A172 (cell line): ENCODE data around the gene F8. TPM values are rescaled to one million over a fixed set of nuclear protein-coding genes. Genes with fewer than 3 reads are reported as not detected.
A peak's percentile ranks its signal among the peaks of the same experiment; 100 is the strongest.

Experiments used
- DNase-seq: peaks from one replicate; pipeline ENCODE4 v3.0.0-alpha.2; 2015; ENCODE audit warnings: low spot score
- total RNA-seq: library from RNA; depleted of rRNA; stranded (reverse); fragments of >200 nt; shearing (Covaris generic); gene quantifications from 2 replicates; pipeline ENCODE4 v1.2.3, GENCODE V29; 2014; rRNA removed

F8 gene
- total RNA-seq = 18.4 and 19.9 TPM in 2 replicates

- DNase-seq = no peak
These were observed at the start of gene F8 for GRCh38 chrX:155022585-155022984. F8 (minus strand) TSS chrX:155022723; CDS start chrX:155022552, 171 bp downstream.

DNA sequence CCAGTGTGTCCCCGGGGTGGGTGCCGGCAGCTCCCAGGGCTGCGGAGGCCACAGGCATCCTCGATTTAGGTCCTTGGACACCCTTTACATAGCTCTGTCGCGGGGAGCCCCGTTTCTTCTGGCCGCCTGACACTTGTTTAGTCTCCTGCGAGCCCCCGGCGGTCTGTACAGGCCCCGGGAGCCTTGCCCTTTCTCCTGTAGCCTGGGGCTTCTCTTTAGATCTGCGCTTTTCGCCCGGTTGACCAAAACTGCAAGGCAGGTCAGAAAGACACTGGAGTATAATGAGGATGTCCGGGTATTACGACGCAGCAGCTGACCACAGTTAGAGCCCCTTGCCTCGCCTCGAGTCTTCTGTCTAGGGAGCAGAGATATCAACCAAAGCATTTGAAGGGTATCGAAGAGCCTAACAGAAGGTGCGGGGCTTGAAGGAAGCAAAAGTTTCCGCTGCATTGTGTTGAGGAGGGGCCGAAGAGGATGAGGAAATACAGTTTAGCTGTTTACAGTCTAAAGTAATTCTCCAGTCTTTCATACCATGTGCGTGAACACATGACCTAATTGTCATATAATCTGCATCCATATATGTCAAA, 49.3 kb upstream of the F8 start:
- peak; percentile 3 for DNase-seq

GRCh38 chrX:155070975-155071693, 48.6 kb upstream of the F8 start, which contains the start of the genes BRCC3, CMC4 and MTCP1:
BRCC3 (plus strand) TSS chrX:155071508; CDS start chrX:155071528, 20 bp downstream.
CMC4 (minus strand) TSS chrX:155071136; CDS start chrX:155064023, 7,113 bp downstream.
MTCP1 (minus strand) TSS chrX:155071136; CDS start chrX:155066010, 5,126 bp downstream.
- DNase-seq = peak; percentile 71

GRCh38 chrX:155070663-155070974, 48.1 kb upstream of the F8 start:
- peak; percentile 3 for DNase-seq

- peak; percentile 6 for DNase-seq
These were observed 47.5 kb upstream of the F8 start for GRCh38 chrX:155070038-155070437.

- no peak for DNase-seq
These were observed 46.9 kb upstream of the F8 start for GRCh38 chrX:155069414-155069813.

GRCh38 chrX:155068165-155068564, 45.6 kb upstream of the F8 start:
- peak; percentile 91 for DNase-seq

DNA sequence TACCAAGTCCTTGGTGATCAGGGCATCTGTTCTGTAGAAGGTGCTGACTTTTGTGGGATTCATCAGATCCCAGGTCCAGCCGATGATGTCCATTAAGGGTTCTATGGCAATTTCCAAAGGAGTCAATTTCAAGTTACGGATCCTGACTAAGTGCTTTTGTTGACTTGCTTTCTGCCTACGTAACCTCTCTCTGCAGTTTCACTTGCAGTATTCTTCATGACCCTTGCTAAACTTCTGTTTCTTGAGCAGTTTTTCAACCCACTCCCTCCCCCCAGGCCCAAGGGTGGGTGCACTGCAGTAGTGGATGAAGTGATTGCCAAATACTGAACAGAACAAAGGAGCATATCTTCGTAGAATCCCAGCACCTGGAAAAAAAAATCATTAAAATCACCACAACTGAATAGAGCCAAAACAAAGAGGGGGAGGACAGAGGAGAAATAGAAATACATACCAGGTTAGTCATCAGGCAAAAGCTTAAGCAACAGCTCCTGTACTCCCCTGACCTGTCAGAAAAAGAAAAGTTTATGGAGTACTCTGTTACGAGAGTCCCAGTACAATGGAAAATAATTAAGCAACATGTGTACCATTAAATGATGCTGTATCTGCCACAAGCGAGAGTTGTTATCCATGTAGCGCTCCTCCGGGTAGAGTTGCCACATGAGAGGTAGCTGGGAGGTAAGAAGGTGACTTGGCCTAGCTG, 42.7 kb upstream of the F8 start:
- peak; percentile 78 for DNase-seq

GRCh38 chrX:155061760-155062159, 39.2 kb upstream of the F8 start:
- DNase-seq = no peak

DNA sequence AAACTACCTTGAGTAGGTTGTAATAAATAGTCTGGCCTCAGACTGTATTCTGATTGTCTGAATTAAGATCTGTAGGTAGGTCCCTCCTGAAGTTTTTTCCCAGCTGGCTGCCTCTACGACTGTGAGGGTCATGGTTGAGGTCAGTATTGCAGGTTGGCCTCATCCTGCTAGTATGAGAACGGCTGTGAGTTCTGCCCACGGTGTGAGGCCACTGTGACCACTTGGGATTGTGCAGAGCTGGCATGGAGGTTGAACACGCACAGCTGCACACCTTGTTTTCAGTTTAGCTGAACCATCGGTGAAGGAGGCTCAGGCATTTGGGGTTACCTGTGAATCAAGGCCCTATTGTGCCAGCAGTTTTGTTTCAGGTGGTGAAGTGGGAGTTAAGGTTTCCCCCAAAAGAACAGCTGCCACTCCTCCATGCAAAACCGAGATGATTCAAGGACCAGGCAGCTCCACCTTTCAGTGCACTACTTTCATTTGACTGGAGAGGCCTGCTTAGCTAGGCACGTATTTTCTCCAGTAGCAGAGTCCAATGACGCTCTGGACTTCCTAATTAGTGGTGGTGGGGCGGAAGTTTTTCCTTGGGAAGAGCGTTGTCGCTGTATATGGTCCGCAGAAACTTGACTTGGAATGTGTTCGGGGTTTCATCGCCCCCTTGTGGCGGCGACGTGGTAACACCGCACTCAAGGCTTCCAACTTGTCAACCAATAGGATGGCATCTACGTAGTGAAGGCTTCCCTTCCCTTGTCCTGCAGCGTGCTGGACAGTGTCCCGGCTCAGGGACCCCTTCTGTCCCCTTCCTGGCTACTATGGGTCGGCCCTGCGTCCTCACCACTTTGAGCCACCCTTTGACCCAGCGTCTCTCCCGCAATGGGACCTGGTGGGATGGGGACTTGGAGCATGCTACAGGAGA, 34.6 kb upstream of the F8 start:
- peak; percentile 80 for DNase-seq

GRCh38 chrX:155056471-155056870, 33.9 kb upstream of the F8 start:
- DNase-seq = no peak

DNA sequence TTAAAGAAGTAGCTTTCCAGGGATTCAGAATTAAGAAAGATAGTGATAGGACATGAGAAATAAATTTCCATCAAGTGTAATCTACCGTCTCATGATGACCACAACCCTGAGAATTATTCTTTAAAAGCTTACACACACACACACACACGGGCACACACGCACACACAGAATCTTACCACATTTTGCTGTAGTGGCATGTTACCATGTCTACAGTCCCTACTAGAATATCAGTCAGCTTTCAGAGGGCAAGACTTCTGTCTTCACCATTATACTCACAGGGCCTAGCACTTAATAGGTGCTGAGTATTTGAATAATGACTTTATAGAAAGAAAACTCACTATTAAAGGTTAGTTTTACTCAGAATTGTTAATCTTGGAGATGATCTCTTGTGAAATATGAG, 33.0 kb upstream of the F8 start:
- DNase-seq = no peak

GRCh38 chrX:155054255-155054654, 31.7 kb upstream of the F8 start:
- no peak for DNase-seq

- no peak for DNase-seq
These were observed 31.1 kb upstream of the F8 start for GRCh38 chrX:155053656-155054055.

- DNase-seq = no peak
These were observed 30.4 kb upstream of the F8 start for GRCh38 chrX:155052738-155053498.

- peak; percentile 46 for DNase-seq
These were observed 26.6 kb upstream of the F8 start for GRCh38 chrX:155048977-155049619.

DNA sequence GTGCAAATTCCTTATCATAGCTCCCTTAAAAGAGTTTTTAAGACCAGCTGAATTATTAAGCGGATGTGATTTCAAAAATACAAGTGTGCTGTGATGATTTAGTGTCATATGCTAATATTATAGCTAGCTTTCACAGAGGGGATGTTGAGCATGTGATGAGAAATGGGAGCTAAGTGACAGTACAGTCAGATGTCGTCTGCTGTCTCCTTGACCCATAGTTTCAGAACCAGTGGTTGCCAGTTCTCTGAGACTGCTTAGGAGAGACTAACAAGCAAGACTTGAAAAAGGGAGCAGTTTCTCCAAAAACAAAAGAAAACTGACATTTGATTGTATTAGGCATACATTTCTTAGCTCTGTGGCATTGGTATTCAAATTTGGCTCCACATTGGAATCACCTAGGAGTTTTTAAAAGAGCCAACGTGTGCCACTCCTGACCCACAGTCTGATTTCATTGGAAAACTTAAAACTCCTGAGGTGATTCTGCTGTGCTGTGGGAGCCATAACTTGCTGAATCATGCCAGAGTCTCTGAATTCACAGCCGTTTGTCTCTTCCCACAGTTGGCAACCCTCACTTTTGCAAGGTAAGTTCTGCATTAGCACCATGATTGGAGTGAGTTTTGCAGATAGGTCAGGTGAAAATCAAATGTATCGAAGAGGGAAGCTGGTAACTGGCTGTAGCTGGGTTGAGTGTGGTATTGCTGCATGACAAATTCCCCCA, 24.4 kb upstream of the F8 start:
- DNase-seq = no peak

DNA sequence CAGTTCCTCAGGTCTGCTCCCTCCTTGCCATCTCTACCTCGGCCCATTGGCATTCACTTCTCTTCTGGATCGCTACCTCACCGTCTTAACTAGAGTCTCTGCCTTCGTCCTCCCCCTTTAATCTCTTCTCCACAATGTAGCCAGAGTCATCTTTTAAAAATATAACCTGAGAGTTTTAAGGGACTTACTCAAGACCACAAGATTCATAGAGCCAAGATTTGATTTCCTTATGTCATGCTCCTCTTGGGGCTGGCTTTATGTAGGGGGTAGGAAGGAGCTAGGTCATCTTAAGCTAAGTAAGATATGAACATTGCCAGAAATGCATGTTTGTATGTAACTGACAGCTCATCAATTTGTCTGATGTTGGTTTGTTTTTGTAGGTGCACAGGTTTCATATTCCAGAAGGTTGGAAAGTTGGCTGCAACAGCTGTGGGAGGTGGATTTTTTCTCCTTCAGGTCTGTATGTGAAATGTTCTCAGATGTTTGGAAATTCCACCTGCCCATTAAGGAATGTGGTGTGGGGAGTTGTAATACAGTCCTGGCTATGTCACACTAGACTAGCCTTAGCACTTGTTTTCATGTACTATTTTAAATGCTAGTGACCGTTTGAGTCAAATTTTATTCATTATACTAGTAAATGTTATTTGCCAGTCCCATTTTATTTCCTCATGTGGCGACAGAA, 23.7 kb upstream of the F8 start:
- DNase-seq = no peak

DNA sequence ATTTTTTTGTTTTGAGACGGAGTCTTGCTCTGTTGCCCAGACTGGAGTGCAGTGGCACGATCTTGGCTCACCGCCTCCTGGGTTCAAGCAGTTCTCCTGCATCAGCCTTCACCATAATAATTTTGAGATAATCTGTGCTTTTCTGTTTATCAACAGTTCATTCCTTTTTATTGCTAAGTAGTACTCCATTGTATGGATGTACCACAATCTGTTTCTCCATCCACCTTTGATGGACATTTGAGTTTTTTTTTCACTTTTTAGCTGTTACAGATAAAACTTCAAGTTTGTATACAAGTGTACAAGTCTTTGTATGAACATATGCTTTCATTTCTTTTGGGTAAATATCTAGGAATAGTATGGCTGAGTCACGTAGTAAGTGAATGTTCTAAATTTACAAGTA, 13.2 kb upstream of the F8 start:
- DNase-seq = no peak
